Measurements from ENCODE around the gene GRIN1. TPM values are rescaled to one million over a fixed set of nuclear protein-coding genes. Genes with fewer than 3 reads are reported as not detected.
A peak's percentile ranks its signal among the peaks of the same experiment; 100 is the strongest.

Gene GRIN1
- total and polyA plus RNA-seq, 2 of the 13 experiments (the other 11 are each of a cell fraction or from before 2014, with no cell fraction given), result 0.13 TPM; not detected in 1

GRCh38 chr9:137188086-137188489 is 49.1 kb downstream of the GRIN1 start (continued):
- TF ChIP-seq TERF1 (CRISPR knock-in tag; IDR thresholded peaks at IDR 0.05) (peak; percentile 32; the same call in 1 of the 2 replicates), ZNF317 (CRISPR knock-in tag; IDR thresholded peaks at IDR 0.05) (0 out of 2 replicates have a peak, but pooled peaks have one; percentile 1), KDM6A (CRISPR knock-in tag; IDR thresholded peaks at IDR 0.05; ENCODE audit: low read depth) (no peak), ZNF841 (CRISPR knock-in tag; IDR thresholded peaks at IDR 0.05; ENCODE audit: borderline replicate concordance) (no peak), ZNF446 (CRISPR knock-in tag; IDR thresholded peaks at IDR 0.05) (0 out of 2 replicates have a peak, but pooled peaks have one; percentile 0), ZHX1 (CRISPR knock-in tag; IDR thresholded peaks at IDR 0.05; ENCODE audit: low read depth) (no peak), REL (CRISPR knock-in tag; conservative IDR thresholded peaks at IDR 0.05) (0 out of 2 replicates have a peak, but pooled peaks have one; percentile 46), AHDC1 (CRISPR knock-in tag; IDR thresholded peaks at IDR 0.05; ENCODE audit: borderline replicate concordance) (peak; percentile 48; the same call in 1 of the 2 replicates)
- TF ChIP-seq, protein P1, sequence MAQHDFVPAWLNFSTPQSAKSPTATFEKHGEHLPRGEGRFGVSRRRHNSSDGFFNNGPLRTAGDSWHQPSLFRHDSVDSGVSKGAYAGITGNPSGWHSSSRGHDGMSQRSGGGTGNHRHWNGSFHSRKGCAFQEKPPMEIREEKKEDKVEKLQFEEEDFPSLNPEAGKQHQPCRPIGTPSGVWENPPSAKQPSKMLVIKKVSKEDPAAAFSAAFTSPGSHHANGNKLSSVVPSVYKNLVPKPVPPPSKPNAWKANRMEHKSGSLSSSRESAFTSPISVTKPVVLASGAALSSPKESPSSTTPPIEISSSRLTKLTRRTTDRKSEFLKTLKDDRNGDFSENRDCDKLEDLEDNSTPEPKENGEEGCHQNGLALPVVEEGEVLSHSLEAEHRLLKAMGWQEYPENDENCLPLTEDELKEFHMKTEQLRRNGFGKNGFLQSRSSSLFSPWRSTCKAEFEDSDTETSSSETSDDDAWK (CRISPR knock-in tag; IDR thresholded peaks at IDR 0.05), result no peak
- TF ChIP-seq, protein P2, sequence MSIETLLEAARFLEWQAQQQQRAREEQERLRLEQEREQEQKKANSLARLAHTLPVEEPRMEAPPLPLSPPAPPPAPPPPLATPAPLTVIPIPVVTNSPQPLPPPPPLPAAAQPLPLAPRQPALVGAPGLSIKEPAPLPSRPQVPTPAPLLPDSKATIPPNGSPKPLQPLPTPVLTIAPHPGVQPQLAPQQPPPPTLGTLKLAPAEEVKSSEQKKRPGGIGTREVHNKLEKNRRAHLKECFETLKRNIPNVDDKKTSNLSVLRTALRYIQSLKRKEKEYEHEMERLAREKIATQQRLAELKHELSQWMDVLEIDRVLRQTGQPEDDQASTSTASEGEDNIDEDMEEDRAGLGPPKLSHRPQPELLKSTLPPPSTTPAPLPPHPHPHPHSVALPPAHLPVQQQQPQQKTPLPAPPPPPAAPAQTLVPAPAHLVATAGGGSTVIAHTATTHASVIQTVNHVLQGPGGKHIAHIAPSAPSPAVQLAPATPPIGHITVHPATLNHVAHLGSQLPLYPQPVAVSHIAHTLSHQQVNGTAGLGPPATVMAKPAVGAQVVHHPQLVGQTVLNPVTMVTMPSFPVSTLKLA (IDR thresholded peaks at IDR 0.05), result no peak
- TF ChIP-seq, protein P3, sequence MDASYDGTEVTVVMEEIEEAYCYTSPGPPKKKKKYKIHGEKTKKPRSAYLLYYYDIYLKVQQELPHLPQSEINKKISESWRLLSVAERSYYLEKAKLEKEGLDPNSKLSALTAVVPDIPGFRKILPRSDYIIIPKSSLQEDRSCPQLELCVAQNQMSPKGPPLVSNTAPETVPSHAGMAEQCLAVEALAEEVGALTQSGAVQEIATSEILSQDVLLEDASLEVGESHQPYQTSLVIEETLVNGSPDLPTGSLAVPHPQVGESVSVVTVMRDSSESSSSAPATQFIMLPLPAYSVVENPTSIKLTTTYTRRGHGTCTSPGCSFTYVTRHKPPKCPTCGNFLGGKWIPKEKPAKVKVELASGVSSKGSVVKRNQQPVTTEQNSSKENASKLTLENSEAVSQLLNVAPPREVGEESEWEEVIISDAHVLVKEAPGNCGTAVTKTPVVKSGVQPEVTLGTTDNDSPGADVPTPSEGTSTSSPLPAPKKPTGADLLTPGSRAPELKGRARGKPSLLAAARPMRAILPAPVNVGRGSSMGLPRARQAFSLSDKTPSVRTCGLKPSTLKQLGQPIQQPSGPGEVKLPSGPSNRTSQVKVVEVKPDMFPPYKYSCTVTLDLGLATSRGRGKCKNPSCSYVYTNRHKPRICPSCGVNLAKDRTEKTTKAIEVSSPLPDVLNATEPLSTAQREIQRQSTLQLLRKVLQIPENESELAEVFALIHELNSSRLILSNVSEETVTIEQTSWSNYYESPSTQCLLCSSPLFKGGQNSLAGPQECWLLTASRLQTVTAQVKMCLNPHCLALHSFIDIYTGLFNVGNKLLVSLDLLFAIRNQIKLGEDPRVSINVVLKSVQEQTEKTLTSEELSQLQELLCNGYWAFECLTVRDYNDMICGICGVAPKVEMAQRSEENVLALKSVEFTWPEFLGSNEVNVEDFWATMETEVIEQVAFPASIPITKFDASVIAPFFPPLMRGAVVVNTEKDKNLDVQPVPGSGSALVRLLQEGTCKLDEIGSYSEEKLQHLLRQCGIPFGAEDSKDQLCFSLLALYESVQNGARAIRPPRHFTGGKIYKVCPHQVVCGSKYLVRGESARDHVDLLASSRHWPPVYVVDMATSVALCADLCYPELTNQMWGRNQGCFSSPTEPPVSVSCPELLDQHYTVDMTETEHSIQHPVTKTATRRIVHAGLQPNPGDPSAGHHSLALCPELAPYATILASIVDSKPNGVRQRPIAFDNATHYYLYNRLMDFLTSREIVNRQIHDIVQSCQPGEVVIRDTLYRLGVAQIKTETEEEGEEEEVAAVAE (CRISPR knock-in tag; IDR thresholded peaks at IDR 0.05; ENCODE audit: borderline replicate concordance), result no peak

Measured in HepG2 (cell line).